Body of pancreas (tissue), 4 donors: ENCODE measurements around the gene CTIF.

ENCODE experiments used
- CTCF ChIP-seq, 7 experiments: fragments of 450-650 bp in 4 of 7; fragments of 200-600 bp in 3 of 7; sonication (generic) in 3 of 7; IDR thresholded peaks; one replicate each; pipeline ENCODE4 v1.5.1; 2016 to 2019; ENCODE audit warnings: antibody characterized with exemption in 7 of 7
- POLR2A ChIP-seq, 3 donors: fragments of 450-650 bp; IDR thresholded peaks; one replicate each; pipeline ENCODE4 v1.6.1; 2016; ENCODE audit warnings: antibody characterized with exemption in 3 of 3, mild to moderate bottlenecking in 2 of 3

GRCh38 chr18:48552130-48552529 is 13.3 kb downstream of the CTIF start:
- TF ChIP-seq CTCF (IDR thresholded peaks at IDR 0.05) (no peak), POLR2A (IDR thresholded peaks at IDR 0.05) (no peak)
